ENCODE data around the gene GGTLC1. TPM values are rescaled to one million over a fixed set of nuclear protein-coding genes. Genes with fewer than 3 reads are reported as not detected.

GGTLC1 gene
- total RNA-seq, 2 donors from 2014 or later: not detected

- intact Hi-C loops (cut with DNase I): no loop called here
- H3K27ac ChIP-seq: no peak overlapping the region
- TF ChIP-seq POLR2AphosphoS5 (IDR thresholded peaks at IDR 0.05) (peak; percentile 38), CTCF (IDR thresholded peaks at IDR 0.05) (no peak)
- WGBS: 45% methylated on average over 6 of the region's 6 CpGs
- peak; percentile 8 for DNase-seq (ENCODE audit: low spot score)
- H3K27me3 ChIP-seq (replicated peaks; ENCODE audit: insufficient read depth): no peaks in the 10 kb centered on the region
- H3K4me3 ChIP-seq: no peak overlapping the region
- H3K4me1 ChIP-seq (replicated peaks): no peaks in the 10 kb centered on the region
- H3K36me3 ChIP-seq: no peaks in the 10 kb centered on the region
- H3K9me3 ChIP-seq: no peaks in the 10 kb centered on the region
Measured at GRCh38 chr20:24027229-24027628, 38.6 kb upstream of the GGTLC1 start.

- no peaks in the 10 kb centered on the region for H3K9me3 ChIP-seq
- H3K27me3 ChIP-seq (replicated peaks; ENCODE audit: insufficient read depth): no peaks in the 10 kb centered on the region
- no peak overlapping the region for H3K27ac ChIP-seq
- TF ChIP-seq POLR2AphosphoS5 (IDR thresholded peaks at IDR 0.05): no peak
- TF ChIP-seq POLR2A (IDR thresholded peaks at IDR 0.05): no peak
- TF ChIP-seq CTCF (IDR thresholded peaks at IDR 0.05): no peak
- no peaks in the 10 kb centered on the region for H3K4me1 ChIP-seq (replicated peaks)
- intact Hi-C loops (cut with DNase I): no loop called here
- 84% methylated on average over 4 of the region's 4 CpGs for WGBS
- no peak overlapping the region for H3K4me3 ChIP-seq
- DNase-seq (ENCODE audit: low spot score): no peak
- no peaks in the 10 kb centered on the region for H3K36me3 ChIP-seq
Measured at GRCh38 chr20:24022621-24023180, 34.1 kb upstream of the GGTLC1 start.

- intact Hi-C loops (cut with DNase I): no loop called here
- Histone ChIP-seq H3K36me3 (no peaks in the 10 kb centered on the region), H3K9me3 (no peaks in the 10 kb centered on the region), H3K4me3 (no peak overlapping the region), H3K27me3 (replicated peaks; ENCODE audit: insufficient read depth) (no peaks in the 10 kb centered on the region), H3K4me1 (replicated peaks) (no peaks in the 10 kb centered on the region), H3K27ac (no peak overlapping the region)
- DNase-seq (ENCODE audit: low spot score): no peak
- TF ChIP-seq POLR2A (IDR thresholded peaks at IDR 0.05) (no peak), POLR2AphosphoS5 (IDR thresholded peaks at IDR 0.05) (no peak), CTCF (IDR thresholded peaks at IDR 0.05) (no peak)
- 46% methylated on average over 2 of the region's 2 CpGs for WGBS
Measured at GRCh38 chr20:24018796-24019195, 30.2 kb upstream of the GGTLC1 start.

- DNase-seq (ENCODE audit: low spot score): no peak
- Histone ChIP-seq H3K36me3 (no peaks in the 10 kb centered on the region), H3K27ac (no peak overlapping the region), H3K4me3 (no peak overlapping the region), H3K4me1 (replicated peaks) (no peaks in the 10 kb centered on the region), H3K9me3 (no peaks in the 10 kb centered on the region), H3K27me3 (replicated peaks; ENCODE audit: insufficient read depth) (no peaks in the 10 kb centered on the region)
- TF ChIP-seq POLR2A (IDR thresholded peaks at IDR 0.05) (no peak), POLR2AphosphoS5 (IDR thresholded peaks at IDR 0.05) (no peak), CTCF (IDR thresholded peaks at IDR 0.05) (no peak)
- 39% methylated on average over 3 of the region's 3 CpGs for WGBS
- intact Hi-C loops (cut with DNase I): no loop called here
Measured at GRCh38 chr20:24017458-24017755, 28.8 kb upstream of the GGTLC1 start.

- Histone ChIP-seq H3K9me3 (no peaks in the 10 kb centered on the region), H3K4me1 (replicated peaks) (no peaks in the 10 kb centered on the region), H3K36me3 (no peaks in the 10 kb centered on the region), H3K27me3 (replicated peaks; ENCODE audit: insufficient read depth) (no peaks in the 10 kb centered on the region), H3K27ac (no peak overlapping the region), H3K4me3 (no peak overlapping the region)
- 65% methylated on average over 8 of the region's 8 CpGs for WGBS
- no peak for TF ChIP-seq POLR2AphosphoS5 (IDR thresholded peaks at IDR 0.05)
- TF ChIP-seq CTCF (IDR thresholded peaks at IDR 0.05): no peak
- no peak for TF ChIP-seq POLR2A (IDR thresholded peaks at IDR 0.05)
- DNase-seq (ENCODE audit: low spot score): no peak
- intact Hi-C loops (cut with DNase I): no loop called here
Measured at GRCh38 chr20:24016607-24017457, 28.3 kb upstream of the GGTLC1 start.
